Brain microvascular endothelial cell (primary cell): ENCODE data around the gene SLC9A8.

ENCODE experiments used
- DNase-seq: peaks from one replicate; pipeline ENCODE4 v3.0.0-alpha.2; 2020
- H3K27ac ChIP-seq: fragments of 250-450 bp; sonication (Bioruptor Pico); 2 replicates; pipeline ENCODE4 v1.5.1; 2020; ENCODE audit warnings: mild to moderate bottlenecking, moderate library complexity
- H3K27me3 ChIP-seq: fragments of 250-450 bp; sonication (Bioruptor Pico); replicated peaks from 2 replicates; pipeline ENCODE4 v1.5.1; 2020; ENCODE audit warnings: mild to moderate bottlenecking
- H3K36me3 ChIP-seq: fragments of 250-450 bp; sonication (Bioruptor Pico); replicated peaks from 2 replicates; pipeline ENCODE4 v1.5.1; 2020; ENCODE audit warnings: mild to moderate bottlenecking
- H3K4me3 ChIP-seq: 2 replicates; pipeline ENCODE4 v1.5.1; 2011; ENCODE audit warnings: low read depth, mild to moderate bottlenecking, control low read depth, low read length, moderate library complexity
- in situ Hi-C: cut with HindIII; loops from 2 replicates; pipeline ENCODE4 v1.10.0; 2017; ENCODE audit warnings: low sequenced_read_pairs, low pct_ligation_motif_present
- TF ChIP-seq, protein P1 (sequence below): IDR thresholded peaks from 2 replicates; pipeline ENCODE4 v1.5.1; 2011; ENCODE audit warnings: low read depth, mild to moderate bottlenecking, moderate library complexity, low read length, control low read depth, inconsistent platforms; ENCODE audit errors: missing control alignments

The SLC9A8 gene

DNA sequence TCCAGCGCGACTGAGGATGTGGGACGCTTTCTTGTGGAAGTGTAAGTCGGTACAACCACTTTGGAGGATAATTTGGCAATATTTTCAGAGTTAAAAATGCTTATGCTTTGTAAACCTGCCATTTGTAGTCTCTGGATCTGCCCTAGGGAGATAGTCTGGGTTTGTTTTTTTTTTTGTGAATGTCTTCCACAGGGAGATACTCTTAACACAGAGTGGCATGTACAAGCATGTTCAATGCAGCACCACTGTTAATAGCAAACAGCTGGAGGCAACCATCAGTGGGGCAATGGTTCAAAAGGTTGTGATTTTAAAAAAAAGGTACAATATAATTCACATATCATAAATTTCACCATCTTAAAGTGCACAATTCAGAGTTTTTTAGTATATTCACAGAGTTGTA, 22.4 kb downstream of the SLC9A8 start:
- Histone ChIP-seq H3K27me3 (no peaks in the 10 kb centered on the region), H3K36me3 (no peaks in the 10 kb centered on the region), H3K4me3 (no peak overlapping the region), H3K27ac (no peak overlapping the region)
- in situ Hi-C loops: no loop called here
- no peak for DNase-seq
- TF ChIP-seq, protein P1, sequence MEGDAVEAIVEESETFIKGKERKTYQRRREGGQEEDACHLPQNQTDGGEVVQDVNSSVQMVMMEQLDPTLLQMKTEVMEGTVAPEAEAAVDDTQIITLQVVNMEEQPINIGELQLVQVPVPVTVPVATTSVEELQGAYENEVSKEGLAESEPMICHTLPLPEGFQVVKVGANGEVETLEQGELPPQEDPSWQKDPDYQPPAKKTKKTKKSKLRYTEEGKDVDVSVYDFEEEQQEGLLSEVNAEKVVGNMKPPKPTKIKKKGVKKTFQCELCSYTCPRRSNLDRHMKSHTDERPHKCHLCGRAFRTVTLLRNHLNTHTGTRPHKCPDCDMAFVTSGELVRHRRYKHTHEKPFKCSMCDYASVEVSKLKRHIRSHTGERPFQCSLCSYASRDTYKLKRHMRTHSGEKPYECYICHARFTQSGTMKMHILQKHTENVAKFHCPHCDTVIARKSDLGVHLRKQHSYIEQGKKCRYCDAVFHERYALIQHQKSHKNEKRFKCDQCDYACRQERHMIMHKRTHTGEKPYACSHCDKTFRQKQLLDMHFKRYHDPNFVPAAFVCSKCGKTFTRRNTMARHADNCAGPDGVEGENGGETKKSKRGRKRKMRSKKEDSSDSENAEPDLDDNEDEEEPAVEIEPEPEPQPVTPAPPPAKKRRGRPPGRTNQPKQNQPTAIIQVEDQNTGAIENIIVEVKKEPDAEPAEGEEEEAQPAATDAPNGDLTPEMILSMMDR: no peak

DNA sequence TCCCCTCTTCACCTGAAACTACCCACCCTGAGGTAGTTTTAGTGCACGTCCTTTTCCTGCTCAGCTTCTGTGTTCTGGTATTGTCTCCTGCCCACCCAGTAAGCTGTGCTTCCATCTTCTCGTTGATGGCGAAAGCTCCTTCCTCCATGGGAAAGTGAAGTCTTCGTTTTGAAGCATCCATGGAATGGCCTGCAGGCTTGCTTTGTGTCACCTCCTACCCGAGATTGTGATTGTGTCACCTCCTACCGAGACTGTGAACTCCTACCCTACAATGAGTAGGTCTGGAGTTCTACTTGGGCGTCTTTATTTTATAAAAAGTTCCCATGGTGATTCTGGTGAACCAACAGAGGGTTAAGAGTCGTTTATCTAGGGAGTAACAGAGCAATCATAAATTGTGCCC, 25.9 kb downstream of the SLC9A8 start:
- in situ Hi-C loops: no loop called here
- TF ChIP-seq, protein P1: no peak
- no peaks in the 10 kb centered on the region for H3K36me3 ChIP-seq

DNA sequence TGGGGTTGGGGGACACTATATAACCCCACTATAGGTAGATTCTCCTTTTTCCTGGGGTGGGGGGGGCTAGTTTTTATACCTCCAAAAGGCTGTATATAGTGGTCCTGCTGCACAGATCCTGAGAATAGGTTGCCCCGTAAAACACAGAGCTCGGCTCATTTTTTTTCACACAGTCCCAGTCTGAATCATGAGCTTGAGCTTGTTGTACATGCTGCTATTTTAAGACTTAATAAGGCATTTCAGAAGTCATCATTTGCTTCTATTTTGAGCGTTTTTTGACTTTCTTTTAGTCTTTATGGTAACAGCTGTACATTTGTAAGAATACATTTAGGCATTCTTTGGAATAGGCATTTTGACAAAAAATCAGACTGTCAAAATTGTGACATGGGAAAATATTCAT, 30.5 kb downstream of the SLC9A8 start:
- in situ Hi-C loops: no loop called here
- TF ChIP-seq, protein P1: no peak
- Histone ChIP-seq H3K27me3 (no peaks in the 10 kb centered on the region), H3K27ac (no peak overlapping the region), H3K36me3 (no peaks in the 10 kb centered on the region), H3K4me3 (no peak overlapping the region)
- DNase-seq: no peak

More for the DNA sequence above, 25.9 kb downstream of the SLC9A8 start:
- DNase-seq: no peak
- Histone ChIP-seq H3K27me3 (no peaks in the 10 kb centered on the region), H3K4me3 (no peak overlapping the region), H3K27ac (no peak overlapping the region)

DNA sequence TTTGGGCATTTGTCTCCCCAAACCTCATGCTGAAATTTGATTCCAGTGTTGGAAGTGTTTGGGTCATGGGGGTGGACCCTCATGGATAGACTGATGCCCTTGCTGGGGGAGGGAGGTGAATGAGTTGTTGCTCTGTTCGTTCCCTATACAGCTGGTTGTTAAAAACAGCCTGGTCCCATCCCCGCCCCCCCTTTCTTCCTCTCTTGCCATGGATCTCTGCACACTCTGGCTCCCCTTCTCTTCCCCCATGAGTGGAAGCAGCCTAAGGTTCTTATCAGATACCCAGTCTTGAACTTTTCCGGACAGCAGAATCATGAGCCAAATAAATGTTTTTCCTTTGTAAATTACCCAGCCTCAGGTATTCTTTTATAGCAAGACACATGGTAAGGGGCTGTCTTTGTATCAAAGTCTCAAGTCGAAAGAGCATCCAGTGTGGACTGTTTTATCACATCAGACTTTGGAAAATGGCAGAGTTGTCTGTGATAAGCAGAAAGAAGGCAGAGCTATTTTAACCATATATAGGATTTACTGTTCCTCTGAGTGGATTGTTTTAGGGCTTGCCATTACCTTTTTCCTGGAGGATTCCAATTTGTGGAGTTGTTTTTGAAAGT, 31.2 kb downstream of the SLC9A8 start:
- TF ChIP-seq, protein P1: no peak
- in situ Hi-C loops: no loop called here
- no peak overlapping the region for H3K27ac ChIP-seq
- H3K36me3 ChIP-seq: no peaks in the 10 kb centered on the region
- no peaks in the 10 kb centered on the region for H3K27me3 ChIP-seq
- no peak for DNase-seq
- H3K4me3 ChIP-seq: no peak overlapping the region

DNA sequence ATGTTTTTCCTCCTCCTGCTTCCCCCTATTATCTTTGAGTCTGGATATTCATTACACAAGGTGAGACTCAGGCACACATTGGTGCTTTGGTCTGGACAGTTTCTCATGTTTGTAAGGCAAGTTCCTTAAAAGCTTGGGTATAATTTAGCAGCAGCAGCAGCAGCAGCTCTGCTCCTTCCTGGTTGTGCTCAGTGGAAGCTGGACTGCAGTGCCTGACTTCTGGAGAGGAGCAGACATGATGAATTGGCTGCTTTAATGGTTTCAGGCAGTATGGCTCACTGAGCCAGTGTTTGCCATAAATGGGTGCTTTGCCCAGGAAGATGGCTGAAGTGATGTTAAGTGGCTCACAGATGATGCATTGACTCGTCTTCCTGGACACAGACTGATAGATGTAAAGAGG, 32.4 kb downstream of the SLC9A8 start:
- in situ Hi-C loops: no loop called here

More for the DNA sequence above, 32.4 kb downstream of the SLC9A8 start:
- TF ChIP-seq, protein P1: no peak
- Histone ChIP-seq H3K4me3 (no peak overlapping the region), H3K27ac (no peak overlapping the region), H3K27me3 (no peaks in the 10 kb centered on the region), H3K36me3 (no peaks in the 10 kb centered on the region)
- no peak for DNase-seq
